ENCODE measurements around the gene UNG.

Gene UNG

DNA sequence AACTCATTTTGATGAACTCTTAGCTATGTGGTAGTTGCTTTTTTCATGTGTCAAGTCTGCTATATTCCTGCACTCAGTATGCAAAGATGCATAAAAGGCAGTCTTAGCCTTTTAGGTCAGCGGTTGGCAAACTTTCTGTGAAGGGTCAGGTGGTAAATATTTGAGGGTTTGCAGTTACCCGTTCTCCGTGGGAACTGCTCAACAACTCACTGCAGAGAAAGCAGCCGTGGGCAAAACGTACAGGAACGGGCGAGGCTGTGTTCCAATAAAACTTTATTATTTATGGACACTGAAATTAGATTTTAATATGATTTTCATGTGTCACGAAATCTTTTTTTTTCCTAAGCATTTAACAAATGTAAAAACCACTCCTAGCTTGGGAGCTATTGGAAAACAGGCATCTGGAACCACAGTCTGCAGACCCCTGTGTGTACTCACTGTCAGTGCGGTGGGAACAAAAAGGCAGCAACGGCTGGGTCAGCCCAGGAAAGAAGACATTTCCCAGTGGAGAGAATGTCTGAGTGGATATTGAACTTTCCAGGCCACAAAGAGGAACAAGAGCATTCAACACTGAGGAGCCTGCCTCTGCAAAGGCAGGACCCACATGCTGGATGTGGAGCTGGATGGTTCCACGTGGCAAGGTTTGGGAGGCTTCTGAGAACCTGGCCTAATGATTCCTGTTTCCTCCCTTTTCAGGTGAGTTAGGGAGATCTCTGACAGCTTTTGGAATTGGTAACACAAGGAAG is 15.5 kb downstream of the UNG start:
- H3K4me3 ChIP-seq (ENCODE audit: low read length) = no peak overlapping the region
- H3K36me3 ChIP-seq (ENCODE audit: control insufficient read depth, low read depth, low read length) = peaks cover 20% of the 10 kb centered on the region
- no peak overlapping the region for H3K9ac ChIP-seq (ENCODE audit: low read length)
- no peaks in the 10 kb centered on the region for H3K27me3 ChIP-seq (ENCODE audit: control insufficient read depth, insufficient read depth, low read length)
- no peak overlapping the region for H3K27ac ChIP-seq (ENCODE audit: low read length)
- H3K4me1 ChIP-seq (ENCODE audit: control insufficient read depth, low read depth, low read length) = peaks cover 16% of the 10 kb centered on the region
- no peaks in the 10 kb centered on the region for H3K9me3 ChIP-seq (ENCODE audit: control insufficient read depth, low read depth, low read length)

DNA sequence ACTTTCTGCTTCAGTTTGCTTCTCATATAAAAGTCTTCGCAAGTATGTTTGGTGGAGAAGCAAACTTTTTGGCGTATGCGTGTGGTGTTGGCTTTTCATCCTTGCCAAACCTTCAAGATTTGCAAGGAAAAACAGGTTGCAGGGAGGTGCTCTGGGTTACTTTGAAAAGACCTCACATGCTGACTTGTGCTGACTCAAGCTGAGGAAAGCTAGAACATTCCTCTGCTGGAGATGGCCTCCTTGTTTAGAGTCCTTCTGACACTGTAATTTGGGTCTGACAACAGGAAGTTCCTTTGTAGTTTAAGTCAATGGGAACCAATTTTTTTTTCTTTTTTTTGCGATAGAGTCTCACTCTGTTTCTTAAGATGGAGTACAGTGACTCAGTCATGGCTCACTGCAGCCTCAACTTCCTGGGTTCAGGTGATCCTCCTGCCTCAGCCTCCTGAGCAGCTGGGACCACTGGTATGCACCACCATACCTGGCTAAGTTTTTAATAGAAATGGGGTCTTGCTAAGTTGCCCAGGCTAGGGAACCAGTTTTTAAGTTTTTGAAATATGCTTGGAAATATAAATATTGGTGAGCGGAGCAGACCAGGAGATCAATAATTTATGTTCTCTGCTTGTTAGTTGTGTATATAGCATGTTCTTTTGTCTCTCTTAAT is 16.4 kb downstream of the UNG start:
- Histone ChIP-seq H3K27me3 (ENCODE audit: control insufficient read depth, insufficient read depth, low read length) (no peaks in the 10 kb centered on the region), H3K4me3 (ENCODE audit: low read length) (no peak overlapping the region), H3K9ac (ENCODE audit: low read length) (no peak overlapping the region), H3K4me1 (ENCODE audit: control insufficient read depth, low read depth, low read length) (peaks cover 16% of the 10 kb centered on the region), H3K9me3 (ENCODE audit: control insufficient read depth, low read depth, low read length) (no peaks in the 10 kb centered on the region), H3K27ac (ENCODE audit: low read length) (no peak overlapping the region), H3K36me3 (ENCODE audit: control insufficient read depth, low read depth, low read length) (peaks cover 12% of the 10 kb centered on the region)

- H3K27ac ChIP-seq (ENCODE audit: low read length) = no peak overlapping the region
- no peak overlapping the region for H3K9ac ChIP-seq (ENCODE audit: low read length)
- no peaks in the 10 kb centered on the region for H3K9me3 ChIP-seq (ENCODE audit: control insufficient read depth, low read depth, low read length)
- no peaks in the 10 kb centered on the region for H3K27me3 ChIP-seq (ENCODE audit: control insufficient read depth, insufficient read depth, low read length)
- no peak overlapping the region for H3K4me3 ChIP-seq (ENCODE audit: low read length)
- peaks cover 16% of the 10 kb centered on the region for H3K4me1 ChIP-seq (ENCODE audit: control insufficient read depth, low read depth, low read length)
- H3K36me3 ChIP-seq (ENCODE audit: control insufficient read depth, low read depth, low read length) = peaks cover 8% of the 10 kb centered on the region
Measured at GRCh38 chr12:109114644-109115043, 17.2 kb downstream of the UNG start.

- H3K36me3 ChIP-seq (ENCODE audit: control insufficient read depth, low read depth, low read length) = peaks cover 2% of the 10 kb centered on the region
- peaks cover 14% of the 10 kb centered on the region for H3K4me1 ChIP-seq (ENCODE audit: control insufficient read depth, low read depth, low read length)
- H3K27me3 ChIP-seq (ENCODE audit: control insufficient read depth, insufficient read depth, low read length) = no peaks in the 10 kb centered on the region
- no peak overlapping the region for H3K9ac ChIP-seq (ENCODE audit: low read length)
- H3K9me3 ChIP-seq (ENCODE audit: control insufficient read depth, low read depth, low read length) = no peaks in the 10 kb centered on the region
- H3K4me3 ChIP-seq (ENCODE audit: low read length) = no peak overlapping the region
- no peak overlapping the region for H3K27ac ChIP-seq (ENCODE audit: low read length)
Measured at GRCh38 chr12:109115404-109115757, 18.0 kb downstream of the UNG start.

- Histone ChIP-seq H3K9ac (ENCODE audit: low read length) (no peak within 1 kb of the TSS), H3K4me3 (ENCODE audit: low read length) (no peak within 1 kb of the TSS), H3K4me1 (ENCODE audit: control insufficient read depth, low read depth, low read length) (peaks cover 10% of the 10 kb centered on the region), H3K36me3 (ENCODE audit: control insufficient read depth, low read depth, low read length) (no peaks in the 10 kb centered on the region), H3K27ac (ENCODE audit: low read length) (no peak within 1 kb of the TSS), H3K9me3 (ENCODE audit: control insufficient read depth, low read depth, low read length) (no peaks in the 10 kb centered on the region), H3K27me3 (ENCODE audit: control insufficient read depth, insufficient read depth, low read length) (no peaks in the 10 kb centered on the region)
Measured at GRCh38 chr12:109115758-109116610, 18.6 kb downstream of the UNG start, which contains the start of gene ACACB. ACACB (plus strand) TSS chr12:109116587; CDS start chr12:109139406, 22,819 bp downstream.

DNA sequence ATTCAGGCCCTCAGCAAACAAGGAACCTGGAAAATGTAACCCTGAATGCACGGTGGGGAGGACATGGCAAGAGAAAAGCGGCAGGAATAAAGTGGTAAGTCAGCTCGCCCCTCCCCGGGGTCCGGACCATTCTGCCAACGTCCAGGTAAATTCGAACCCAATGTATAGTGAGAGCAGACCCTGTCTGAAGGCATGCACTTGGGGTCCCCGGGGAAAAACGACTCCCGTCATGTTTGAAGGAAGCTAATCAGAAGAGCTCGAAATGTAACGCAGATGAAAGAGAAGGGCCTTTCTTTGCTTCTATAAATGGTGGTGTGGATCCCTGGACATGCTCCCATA is 19.2 kb downstream of the UNG start:
- H3K27ac ChIP-seq (ENCODE audit: low read length) = no peak overlapping the region
- H3K4me1 ChIP-seq (ENCODE audit: control insufficient read depth, low read depth, low read length) = peaks cover 10% of the 10 kb centered on the region
- no peak overlapping the region for H3K9ac ChIP-seq (ENCODE audit: low read length)
- H3K9me3 ChIP-seq (ENCODE audit: control insufficient read depth, low read depth, low read length) = no peaks in the 10 kb centered on the region
- H3K4me3 ChIP-seq (ENCODE audit: low read length) = no peak overlapping the region
- no peaks in the 10 kb centered on the region for H3K27me3 ChIP-seq (ENCODE audit: control insufficient read depth, insufficient read depth, low read length)
- H3K36me3 ChIP-seq (ENCODE audit: control insufficient read depth, low read depth, low read length) = no peaks in the 10 kb centered on the region

GRCh38 chr12:109120095-109120494 is 22.7 kb downstream of the UNG start:
- no peak overlapping the region for H3K27ac ChIP-seq (ENCODE audit: low read length)
- no peak overlapping the region for H3K9ac ChIP-seq (ENCODE audit: low read length)
- no peaks in the 10 kb centered on the region for H3K36me3 ChIP-seq (ENCODE audit: control insufficient read depth, low read depth, low read length)
- H3K9me3 ChIP-seq (ENCODE audit: control insufficient read depth, low read depth, low read length) = no peaks in the 10 kb centered on the region
- no peaks in the 10 kb centered on the region for H3K27me3 ChIP-seq (ENCODE audit: control insufficient read depth, insufficient read depth, low read length)
- H3K4me1 ChIP-seq (ENCODE audit: control insufficient read depth, low read depth, low read length) = peaks cover 10% of the 10 kb centered on the region
- H3K4me3 ChIP-seq (ENCODE audit: low read length) = no peak overlapping the region

DNA sequence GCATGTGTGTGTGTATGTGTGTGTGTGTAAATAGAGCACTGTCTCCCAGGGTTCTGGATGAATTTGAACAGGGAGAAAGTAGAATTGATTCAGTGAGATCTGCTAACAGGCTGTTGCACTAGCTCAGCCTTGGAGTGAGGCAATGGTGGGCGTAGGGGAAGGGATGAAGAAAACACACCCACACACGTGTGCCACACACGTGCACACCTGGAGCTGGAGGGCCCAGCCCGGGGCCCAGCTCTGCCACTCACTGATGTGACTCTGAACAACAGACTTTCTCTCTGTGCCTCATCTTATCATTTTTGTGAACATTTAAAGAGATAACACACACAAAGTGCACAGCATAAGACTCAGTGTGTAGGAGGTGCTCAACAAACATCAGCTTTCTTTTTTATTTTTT is 23.2 kb downstream of the UNG start:
- Histone ChIP-seq H3K9ac (ENCODE audit: low read length) (no peak overlapping the region), H3K4me3 (ENCODE audit: low read length) (no peak overlapping the region), H3K27me3 (ENCODE audit: control insufficient read depth, insufficient read depth, low read length) (no peaks in the 10 kb centered on the region), H3K4me1 (ENCODE audit: control insufficient read depth, low read depth, low read length) (peaks cover 8% of the 10 kb centered on the region), H3K9me3 (ENCODE audit: control insufficient read depth, low read depth, low read length) (no peaks in the 10 kb centered on the region), H3K27ac (ENCODE audit: low read length) (no peak overlapping the region), H3K36me3 (ENCODE audit: control insufficient read depth, low read depth, low read length) (no peaks in the 10 kb centered on the region)

- no peak overlapping the region for H3K27ac ChIP-seq (ENCODE audit: low read length)
- H3K9ac ChIP-seq (ENCODE audit: low read length) = no peak overlapping the region
- peaks cover 3% of the 10 kb centered on the region for H3K4me1 ChIP-seq (ENCODE audit: control insufficient read depth, low read depth, low read length)
- H3K9me3 ChIP-seq (ENCODE audit: control insufficient read depth, low read depth, low read length) = no peaks in the 10 kb centered on the region
- no peaks in the 10 kb centered on the region for H3K36me3 ChIP-seq (ENCODE audit: control insufficient read depth, low read depth, low read length)
- no peaks in the 10 kb centered on the region for H3K27me3 ChIP-seq (ENCODE audit: control insufficient read depth, insufficient read depth, low read length)
- no peak overlapping the region for H3K4me3 ChIP-seq (ENCODE audit: low read length)
Measured at GRCh38 chr12:109121346-109121880, 24.0 kb downstream of the UNG start.

GRCh38 chr12:109124878-109125648 is 27.7 kb downstream of the UNG start:
- H3K27me3 ChIP-seq (ENCODE audit: control insufficient read depth, insufficient read depth, low read length) = no peaks in the 10 kb centered on the region
- H3K27ac ChIP-seq (ENCODE audit: low read length) = no peak overlapping the region
- no peaks in the 10 kb centered on the region for H3K9me3 ChIP-seq (ENCODE audit: control insufficient read depth, low read depth, low read length)
- no peak overlapping the region for H3K9ac ChIP-seq (ENCODE audit: low read length)
- peaks cover 3% of the 10 kb centered on the region for H3K4me1 ChIP-seq (ENCODE audit: control insufficient read depth, low read depth, low read length)
- no peaks in the 10 kb centered on the region for H3K36me3 ChIP-seq (ENCODE audit: control insufficient read depth, low read depth, low read length)
- H3K4me3 ChIP-seq (ENCODE audit: low read length) = no peak overlapping the region

GRCh38 chr12:109125791-109126190 is 28.4 kb downstream of the UNG start:
- Histone ChIP-seq H3K36me3 (ENCODE audit: control insufficient read depth, low read depth, low read length) (no peaks in the 10 kb centered on the region), H3K4me3 (ENCODE audit: low read length) (no peak overlapping the region), H3K9me3 (ENCODE audit: control insufficient read depth, low read depth, low read length) (no peaks in the 10 kb centered on the region), H3K9ac (ENCODE audit: low read length) (no peak overlapping the region), H3K4me1 (ENCODE audit: control insufficient read depth, low read depth, low read length) (peaks cover 3% of the 10 kb centered on the region), H3K27ac (ENCODE audit: low read length) (no peak overlapping the region), H3K27me3 (ENCODE audit: control insufficient read depth, insufficient read depth, low read length) (no peaks in the 10 kb centered on the region)

Measured in iPS-18a (cell line).